Muscle of leg (tissue), 11 donors: ENCODE results near the gene SERPINA4. TPM values are rescaled to one million over a fixed set of nuclear protein-coding genes. Genes with fewer than 3 reads are reported as not detected.

Source experiments
- DNase-seq: peaks from one replicate; pipeline ENCODE4 v3.0.0; 2013
- H3K27ac ChIP-seq: one replicate; pipeline ENCODE4 v1.5.1; 2013; ENCODE audit warnings: mild to moderate bottlenecking, low read length, control low read depth
- H3K27me3 ChIP-seq: one replicate; pipeline ENCODE4 v1.6.1; 2013; ENCODE audit warnings: low read length; ENCODE audit not compliant: control insufficient read depth, insufficient read depth
- H3K36me3 ChIP-seq: one replicate; pipeline ENCODE4 v1.6.1; 2013; ENCODE audit warnings: low read length; ENCODE audit not compliant: control insufficient read depth, insufficient read depth
- H3K4me1 ChIP-seq: one replicate; pipeline ENCODE4 v1.6.1; 2013; ENCODE audit warnings: low read length; ENCODE audit not compliant: control insufficient read depth, insufficient read depth
- H3K4me3 ChIP-seq: one replicate; pipeline ENCODE4 v1.5.1; 2013; ENCODE audit warnings: low read length, control low read depth
- H3K9me3 ChIP-seq: replicated peaks from 2 replicates; pipeline ENCODE4 v1.6.1; 2013; ENCODE audit warnings: low read depth, low read length; ENCODE audit not compliant: control insufficient read depth
- WGBS: methylation state at CpG from one replicate; pipeline ENCODE4 v1.1.5; 2013; ENCODE audit warnings: missing lambda C conversion rate; ENCODE audit not compliant: insufficient coverage; 5-methylcytosine and 5-hydroxymethylcytosine counted together
- polyA plus RNA-seq, 8 donors: library from polyadenylated mRNA; unstranded; fragments of 120-200 nt; gene quantifications; one replicate each; pipeline versions ENCODE4 v1.2.1 to v1.2.3, GENCODE V29; 2013; ENCODE audit warnings: inconsistent platforms in 1 of 8, low replicate concordance in 1 of 8; ENCODE audit not compliant: insufficient read length in 8 of 8, insufficient read depth in 1 of 8
- total RNA-seq: library from RNA; stranded (reverse); fragments of 120-200 nt; gene quantifications from one replicate; pipeline ENCODE4 v1.2.4, GENCODE V29; 2013

SERPINA4 gene
- total and polyA plus RNA-seq, 9 donors = 0.04 to 3.2 (median 0.65) TPM; not detected in 5

DNA sequence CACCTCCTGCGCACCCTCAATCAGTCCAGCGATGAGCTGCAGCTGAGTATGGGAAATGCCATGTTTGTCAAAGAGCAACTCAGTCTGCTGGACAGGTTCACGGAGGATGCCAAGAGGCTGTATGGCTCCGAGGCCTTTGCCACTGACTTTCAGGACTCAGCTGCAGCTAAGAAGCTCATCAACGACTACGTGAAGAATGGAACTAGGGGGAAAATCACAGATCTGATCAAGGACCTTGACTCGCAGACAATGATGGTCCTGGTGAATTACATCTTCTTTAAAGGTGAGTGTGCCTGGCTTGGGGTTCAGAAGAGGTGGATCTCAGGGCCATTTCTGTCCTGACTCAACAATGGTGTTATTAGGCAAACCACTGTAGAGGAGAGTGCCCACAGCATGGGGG is 53.6 kb downstream of the SERPINA4 start:
- WGBS = 92% methylated on average over 6 of the region's 7 CpGs
- Histone ChIP-seq H3K4me1 (peaks cover 4% of the 10 kb centered on the region), H3K36me3 (no peaks in the 10 kb centered on the region), H3K27ac (no peak overlapping the region), H3K9me3 (peaks cover 18% of the 10 kb centered on the region), H3K27me3 (no peaks in the 10 kb centered on the region), H3K4me3 (no peak overlapping the region)
- no peak for DNase-seq

DNA sequence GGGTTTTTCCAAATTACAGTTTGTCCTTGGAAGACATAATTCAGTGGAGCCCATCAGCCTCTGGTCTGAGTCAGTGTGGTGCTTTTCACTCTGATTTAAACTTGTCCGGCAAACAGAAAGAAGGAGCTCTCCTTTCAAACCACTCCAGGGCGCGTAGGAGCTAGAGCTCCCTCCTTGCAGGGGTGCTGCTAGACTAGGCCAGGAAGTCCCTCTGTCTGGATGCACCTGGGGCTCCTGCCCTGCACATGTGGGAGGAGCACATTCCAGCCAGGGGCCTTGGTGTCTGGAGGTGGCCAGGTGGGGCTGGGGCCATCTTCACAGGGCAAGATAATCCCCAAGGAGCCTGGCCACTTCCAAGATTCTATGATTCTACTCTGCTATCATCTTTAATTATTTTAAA is 54.0 kb downstream of the SERPINA4 start:
- no peak overlapping the region for H3K27ac ChIP-seq
- peaks cover 4% of the 10 kb centered on the region for H3K4me1 ChIP-seq
- H3K9me3 ChIP-seq = peaks cover 18% of the 10 kb centered on the region
- no peak for DNase-seq
- no peaks in the 10 kb centered on the region for H3K36me3 ChIP-seq
- H3K4me3 ChIP-seq = no peak overlapping the region
- H3K27me3 ChIP-seq = no peaks in the 10 kb centered on the region
- no CpG with 5 or more reads among the region's 3 CpGs for WGBS

DNA sequence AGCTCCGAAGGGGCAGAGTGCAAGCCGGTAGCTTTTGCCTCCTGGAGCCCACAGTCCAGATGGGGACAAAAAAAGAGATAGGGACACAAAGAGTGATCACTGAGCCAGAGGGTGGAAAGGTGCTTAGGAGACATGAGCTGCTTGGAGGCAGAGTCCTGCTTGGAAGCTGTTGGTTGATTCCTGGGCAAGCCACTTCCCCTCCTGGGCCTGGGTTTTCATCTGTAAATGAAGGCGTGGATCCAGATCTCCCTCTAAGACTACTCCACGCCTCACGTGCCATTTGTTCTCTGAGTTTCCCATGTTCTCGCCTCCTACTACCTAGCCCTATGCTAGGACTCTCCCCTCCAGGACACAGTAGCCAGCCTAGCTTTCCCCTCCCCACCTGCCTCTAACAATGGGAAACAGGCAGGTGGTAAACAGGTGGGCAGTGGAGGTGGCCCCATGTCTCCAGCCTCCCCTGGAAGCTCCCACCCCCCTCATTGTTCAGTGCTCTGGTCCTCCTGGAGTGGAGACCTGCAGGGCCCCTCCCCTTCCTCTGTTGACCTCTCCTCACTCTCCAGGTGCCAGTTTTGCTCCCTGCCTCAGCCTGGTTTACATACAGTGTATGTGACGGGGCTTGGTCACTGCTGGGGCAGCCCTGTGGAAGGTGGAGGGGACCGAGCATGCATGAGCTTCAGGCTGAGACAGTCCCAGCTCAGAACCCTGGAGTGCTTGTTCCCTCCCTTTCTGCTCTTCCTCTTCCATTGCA is 54.8 kb downstream of the SERPINA4 start:
- H3K4me3 ChIP-seq = no peak overlapping the region
- H3K27ac ChIP-seq = no peak overlapping the region
- 84% methylated on average over 4 of the region's 8 CpGs for WGBS
- no peak for DNase-seq
- no peaks in the 10 kb centered on the region for H3K27me3 ChIP-seq
- H3K36me3 ChIP-seq = no peaks in the 10 kb centered on the region
- H3K9me3 ChIP-seq = peaks cover 18% of the 10 kb centered on the region
- peaks cover 4% of the 10 kb centered on the region for H3K4me1 ChIP-seq

DNA sequence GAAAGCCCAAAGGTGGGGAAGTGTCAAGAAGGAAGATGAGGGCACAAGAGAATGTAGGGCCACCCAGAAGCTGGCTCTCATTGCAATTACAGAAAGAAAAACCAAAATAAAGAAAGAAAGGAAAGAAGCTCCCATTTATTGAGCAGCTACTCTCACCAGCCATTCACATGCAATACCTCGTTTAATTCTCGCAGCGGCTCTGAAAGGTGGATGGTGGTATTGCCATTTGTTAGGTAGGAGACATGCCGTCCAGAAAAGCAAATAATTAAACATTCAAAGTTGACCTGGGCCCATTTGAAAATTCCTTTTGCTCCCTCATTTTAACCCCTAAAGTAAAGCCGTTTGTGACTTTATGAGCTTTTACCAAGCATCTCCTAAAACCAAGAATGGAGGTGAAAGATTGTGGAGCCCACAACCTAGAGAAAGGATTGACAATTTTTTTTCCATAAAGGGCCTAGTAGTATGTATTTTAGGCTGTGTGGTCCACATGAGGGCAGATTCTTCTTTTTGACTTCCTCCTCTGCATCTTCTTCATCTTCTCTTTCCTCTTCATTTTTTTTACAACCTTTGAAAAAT is 56.2 kb downstream of the SERPINA4 start:
- Histone ChIP-seq H3K27ac (no peak overlapping the region), H3K9me3 (peaks cover 18% of the 10 kb centered on the region), H3K4me3 (no peak overlapping the region), H3K27me3 (no peaks in the 10 kb centered on the region), H3K36me3 (no peaks in the 10 kb centered on the region), H3K4me1 (peaks cover 1% of the 10 kb centered on the region)
- no peak for DNase-seq
- WGBS = no CpG with 5 or more reads among the region's 5 CpGs

DNA sequence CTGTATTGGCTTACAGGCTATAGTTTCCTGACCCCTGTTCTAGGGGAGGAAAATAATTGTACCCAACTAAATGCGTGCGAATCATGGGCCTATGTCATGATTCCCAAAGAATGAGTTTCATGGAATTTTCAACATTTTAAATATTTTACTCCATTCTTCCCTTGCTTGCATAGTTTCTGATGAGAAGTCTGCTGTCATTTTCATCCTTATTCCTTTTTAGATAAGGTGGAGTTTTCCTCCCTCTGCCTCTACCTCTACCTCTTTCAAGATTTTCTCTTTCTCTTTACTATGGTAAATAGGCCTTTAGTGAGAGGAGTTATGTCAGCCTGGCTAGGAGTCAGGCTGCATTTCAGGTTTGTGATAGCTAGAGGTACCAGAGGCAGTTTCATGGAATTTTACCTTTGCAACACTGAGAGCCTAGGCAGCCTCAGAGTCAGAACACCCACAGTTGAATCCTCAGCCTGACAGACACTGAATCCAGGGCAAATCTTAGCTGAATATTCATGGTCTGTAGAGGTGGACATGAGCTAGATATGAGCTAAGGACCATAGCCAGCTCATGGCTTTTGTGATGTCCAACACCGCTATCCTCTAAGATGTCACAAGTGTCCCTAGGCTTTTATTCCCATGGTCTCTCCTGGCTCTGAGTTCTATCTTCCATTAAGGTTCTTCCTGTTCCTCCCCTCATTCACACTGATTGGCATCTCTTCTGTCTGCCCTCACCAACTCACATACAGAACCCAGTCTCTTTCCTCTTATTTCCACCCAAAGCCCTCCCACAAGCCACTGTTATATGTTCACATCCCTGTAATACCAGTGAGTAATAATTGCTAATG is 57.0 kb downstream of the SERPINA4 start:
- 100% methylated on average over 1 of the region's 3 CpGs for WGBS
- Histone ChIP-seq H3K36me3 (no peaks in the 10 kb centered on the region), H3K27ac (no peak overlapping the region), H3K9me3 (peaks cover 18% of the 10 kb centered on the region), H3K27me3 (peaks cover 4% of the 10 kb centered on the region), H3K4me3 (no peak overlapping the region), H3K4me1 (no peaks in the 10 kb centered on the region)
- no peak for DNase-seq

DNA sequence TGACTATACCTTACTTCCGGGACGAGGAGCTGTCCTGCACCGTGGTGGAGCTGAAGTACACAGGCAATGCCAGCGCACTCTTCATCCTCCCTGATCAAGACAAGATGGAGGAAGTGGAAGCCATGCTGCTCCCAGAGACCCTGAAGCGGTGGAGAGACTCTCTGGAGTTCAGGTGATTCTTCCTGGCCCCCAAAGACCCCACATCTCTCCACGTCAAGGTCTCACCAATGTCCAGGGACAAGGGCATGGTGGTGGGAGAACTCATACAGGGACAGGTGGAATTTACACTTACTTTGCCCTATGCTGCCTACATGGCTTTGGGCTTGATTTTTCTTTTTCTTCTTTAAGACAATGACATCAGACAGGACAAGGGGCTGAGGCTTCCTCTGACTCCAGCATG is 58.1 kb downstream of the SERPINA4 start:
- H3K4me1 ChIP-seq = no peaks in the 10 kb centered on the region
- 80% methylated on average over 1 of the region's 6 CpGs for WGBS
- H3K4me3 ChIP-seq = no peak overlapping the region
- H3K27ac ChIP-seq = no peak overlapping the region
- H3K36me3 ChIP-seq = no peaks in the 10 kb centered on the region
- no peak for DNase-seq
- H3K27me3 ChIP-seq = peaks cover 15% of the 10 kb centered on the region
- H3K9me3 ChIP-seq = peaks cover 18% of the 10 kb centered on the region

Other genes starting within 250 kb of the SERPINA4 start
- gene SERPINA6, start 238.1 kb upstream of the SERPINA4 start, total RNA-seq = not detected
- under 1 TPM in 2 of 8 donors, not detected in 6; 0.28 to 0.54 TPM for gene SERPINA6, start 238.1 kb upstream of the SERPINA4 start, polyA plus RNA-seq
- gene SERPINA2, start 194.7 kb upstream of the SERPINA4 start, total RNA-seq = not detected
- gene SERPINA2, start 194.7 kb upstream of the SERPINA4 start, polyA plus RNA-seq = not detected
- 2.0 TPM for gene SERPINA1, start 172.8 kb upstream of the SERPINA4 start, total RNA-seq
- 10 to 100 TPM in 3 of 8 donors, 1 to 10 TPM in 5; 1.1 to 95.5 (median 2.4) TPM for gene SERPINA1, start 172.8 kb upstream of the SERPINA4 start, polyA plus RNA-seq
- not detected for gene SERPINA11, start 108.6 kb upstream of the SERPINA4 start, total RNA-seq
- under 1 TPM in 2 of 8 donors, not detected in 6; 0.21 to 0.30 TPM for gene SERPINA11, start 108.6 kb upstream of the SERPINA4 start, polyA plus RNA-seq
- gene SERPINA9, start 85.2 kb upstream of the SERPINA4 start, total RNA-seq = not detected
- gene SERPINA9, start 85.2 kb upstream of the SERPINA4 start, polyA plus RNA-seq = not detected
- not detected for gene SERPINA12, start 52.0 kb upstream of the SERPINA4 start, total RNA-seq
- gene SERPINA12, start 52.0 kb upstream of the SERPINA4 start, polyA plus RNA-seq = not detected
- 0.18 TPM for gene SERPINA5, start 20.0 kb downstream of the SERPINA4 start, total RNA-seq
- 1 to 10 TPM in 1 of 8 donors, under 1 TPM in 5, not detected in 2; 0.05 to 1.2 (median 0.44) TPM for gene SERPINA5, start 20.0 kb downstream of the SERPINA4 start, polyA plus RNA-seq
- gene SERPINA3, start 50.9 kb downstream of the SERPINA4 start, total RNA-seq = 0.09 TPM
- under 1 TPM in 4 of 8 donors, not detected in 4; 0.12 to 0.32 (median 0.18) TPM for gene SERPINA3, start 50.9 kb downstream of the SERPINA4 start, polyA plus RNA-seq
- 2.9 TPM for gene GSC, start 208.7 kb downstream of the SERPINA4 start, total RNA-seq
- 1 to 10 TPM in 6 of 8 donors, under 1 TPM in 2; 0.71 to 6.2 (median 1.3) TPM for gene GSC, start 208.7 kb downstream of the SERPINA4 start, polyA plus RNA-seq